GM18498 (cell line): ENCODE results near the gene HKDC1.
"Not testable (repeated sequence)": the region's sequence is repeated elsewhere in the genome, so short reads cannot be mapped to it uniquely, and the experiment has no call there.

Experiments
- ATAC-seq: cut with Tn5 transposase; IDR thresholded peaks from one replicate; pipeline ENCODE4 v1.9.1; 2021; ENCODE audit warnings: mild to moderate bottlenecking, moderate library complexity; ENCODE audit not compliant: unreplicated experiment

The HKDC1 gene

GRCh38 chr10:69220041-69220451 is at the start of gene HKDC1:
HKDC1 (plus strand) TSS chr10:69220332; CDS start chr10:69220436, 104 bp downstream.
- ATAC-seq, result no peak

- peak; percentile 45 for ATAC-seq
These were observed 47.7 kb upstream of the HKDC1 start for GRCh38 chr10:69172241-69172982.

- not testable (repeated sequence) for ATAC-seq
These were observed 44.8 kb upstream of the HKDC1 start for GRCh38 chr10:69175326-69175725.

GRCh38 chr10:69176823-69177222 is 43.3 kb upstream of the HKDC1 start:
- ATAC-seq, result no peak

GRCh38 chr10:69179089-69179742 is 40.9 kb upstream of the HKDC1 start:
- peak; percentile 26 for ATAC-seq

- peak; percentile 86 for ATAC-seq
These were observed 40.2 kb upstream of the HKDC1 start, which contains the start of gene SUPV3L1 for GRCh38 chr10:69179743-69180524. SUPV3L1 (plus strand) TSS chr10:69180234; CDS start chr10:69180292, 58 bp downstream.

- no peak for ATAC-seq
These were observed 39.5 kb upstream of the HKDC1 start for GRCh38 chr10:69180525-69181204.

DNA sequence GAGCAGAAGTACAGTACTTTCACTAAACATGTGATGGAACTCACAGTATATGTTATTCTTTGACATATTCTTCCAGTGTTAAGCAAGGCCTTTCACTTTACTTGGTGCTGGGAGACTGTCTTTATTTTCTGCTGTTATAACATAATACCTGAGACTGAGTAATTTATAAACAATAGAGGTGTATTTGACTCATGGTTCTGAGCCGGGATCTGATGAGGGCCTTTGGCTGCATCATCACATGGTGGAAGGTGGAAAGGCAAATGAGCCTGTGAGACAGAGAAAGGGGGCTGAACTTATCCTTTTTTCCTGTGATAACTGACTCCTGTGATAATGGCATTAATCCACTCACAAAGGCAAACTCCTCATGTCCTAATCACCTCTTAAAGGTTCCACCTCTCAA is 38.7 kb upstream of the HKDC1 start:
- ATAC-seq, result no peak

- ATAC-seq, result no peak
These were observed 38.1 kb upstream of the HKDC1 start for GRCh38 chr10:69182005-69182404.

DNA sequence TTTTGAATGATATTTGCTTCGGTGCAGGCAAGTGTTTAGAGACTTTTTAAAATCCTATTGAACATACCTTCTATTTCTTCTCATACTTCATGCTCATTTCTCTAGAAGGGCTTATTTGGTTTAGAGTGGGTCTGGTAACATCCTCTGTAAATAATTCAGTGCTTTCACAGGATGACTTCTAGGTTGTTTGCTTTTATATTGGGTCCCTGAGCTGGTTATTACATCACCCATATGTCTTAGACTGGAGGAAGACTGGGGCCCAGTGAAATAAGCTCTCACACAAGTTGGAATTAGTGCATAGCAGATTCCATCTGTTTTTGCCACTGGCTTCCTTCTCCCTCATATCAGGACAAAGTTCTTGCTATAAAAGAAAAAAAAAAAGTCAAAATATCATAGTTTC is 33.6 kb upstream of the HKDC1 start:
- ATAC-seq, result no peak

DNA sequence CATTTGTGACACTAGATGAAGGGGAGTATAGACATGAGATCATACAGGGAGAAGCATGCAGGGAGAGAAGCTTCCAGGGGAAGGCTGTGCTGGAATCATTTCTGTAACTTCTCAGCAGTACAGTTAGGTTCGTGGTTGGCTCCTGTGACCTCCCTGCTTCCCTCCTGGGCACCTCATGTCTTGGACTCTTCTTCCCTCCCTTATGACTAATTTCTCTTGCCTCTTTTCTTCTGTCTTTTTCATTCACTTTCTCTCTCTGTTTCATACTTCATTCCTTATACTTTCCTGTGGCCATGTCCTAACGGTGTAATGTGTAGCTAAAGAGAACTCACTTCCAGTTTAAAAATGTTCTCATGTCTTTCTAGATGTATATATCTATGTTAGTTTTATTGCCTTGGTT is 19.1 kb upstream of the HKDC1 start:
- ATAC-seq, result no peak

- no peak for ATAC-seq
These were observed 17.8 kb upstream of the HKDC1 start for GRCh38 chr10:69202332-69202731.

DNA sequence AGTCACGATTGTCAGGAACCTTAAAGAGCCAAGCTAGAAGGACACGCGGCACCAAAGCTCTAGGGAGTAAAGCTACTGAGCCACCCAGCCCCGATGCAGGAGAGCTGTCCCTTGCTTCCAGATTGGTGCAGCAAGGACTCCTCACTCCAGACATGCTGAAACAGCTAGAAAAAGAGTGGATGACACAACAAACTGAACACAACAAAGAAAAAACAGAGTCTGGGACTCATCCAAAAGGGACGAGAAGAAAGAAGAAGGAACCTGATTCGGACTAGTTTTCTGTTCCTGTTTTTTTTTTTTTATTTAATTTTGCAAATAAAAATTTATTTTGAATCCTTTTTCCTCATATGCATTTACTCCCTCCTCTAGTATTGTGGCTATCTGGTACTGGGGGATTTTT is 11.4 kb upstream of the HKDC1 start:
- no peak for ATAC-seq

DNA sequence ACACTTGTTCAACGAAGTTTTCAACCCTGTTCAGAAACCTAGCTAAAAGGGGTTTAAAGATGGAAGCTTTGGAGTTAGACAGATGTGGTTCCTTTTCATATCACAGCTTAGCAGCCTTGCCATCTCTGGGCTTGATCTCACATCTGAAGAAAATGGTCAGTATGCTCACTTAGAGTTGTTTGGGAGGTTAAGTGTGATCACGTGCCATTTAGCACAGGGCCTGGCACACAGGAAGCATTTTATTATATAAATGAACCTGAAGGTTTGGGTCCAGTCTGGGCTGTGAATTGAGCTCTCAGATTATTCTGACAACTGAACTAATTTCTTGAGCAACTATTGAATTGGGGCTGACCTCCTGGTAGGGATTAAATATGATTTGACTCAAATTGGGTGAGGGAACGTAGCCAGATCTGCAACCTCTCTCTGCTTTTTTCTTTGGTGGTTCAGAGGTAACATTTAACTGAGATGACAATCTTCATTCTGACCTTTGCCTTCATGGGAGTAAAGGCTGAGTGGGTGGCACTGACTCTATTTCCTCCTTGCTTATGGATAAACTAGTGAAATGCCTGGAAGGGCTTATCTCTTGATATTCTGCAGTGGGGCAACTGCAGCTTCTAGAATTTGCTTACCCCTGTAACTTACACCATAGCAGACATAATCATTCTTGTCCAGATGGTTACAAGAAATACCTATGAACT is 10.2 kb upstream of the HKDC1 start:
- no peak for ATAC-seq

DNA sequence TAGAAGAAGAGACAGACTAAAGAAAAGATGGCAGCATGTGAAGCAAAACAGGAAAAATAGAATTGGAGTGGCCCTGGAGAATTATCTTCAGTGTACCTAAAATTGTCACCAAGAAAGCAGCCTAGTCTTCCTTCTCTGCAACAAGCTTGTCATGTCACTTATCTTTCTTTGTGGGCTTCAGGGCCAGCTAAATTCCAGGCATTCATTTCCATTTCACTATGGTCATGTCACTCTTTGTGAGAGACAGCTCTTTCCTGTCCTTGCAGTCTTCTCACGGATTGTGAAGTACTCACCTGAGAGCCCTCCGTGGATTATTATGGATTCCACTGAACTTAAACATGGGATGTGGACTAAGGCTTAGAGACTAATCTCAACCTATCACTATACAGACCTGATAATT is 9.0 kb upstream of the HKDC1 start:
- ATAC-seq, result no peak

DNA sequence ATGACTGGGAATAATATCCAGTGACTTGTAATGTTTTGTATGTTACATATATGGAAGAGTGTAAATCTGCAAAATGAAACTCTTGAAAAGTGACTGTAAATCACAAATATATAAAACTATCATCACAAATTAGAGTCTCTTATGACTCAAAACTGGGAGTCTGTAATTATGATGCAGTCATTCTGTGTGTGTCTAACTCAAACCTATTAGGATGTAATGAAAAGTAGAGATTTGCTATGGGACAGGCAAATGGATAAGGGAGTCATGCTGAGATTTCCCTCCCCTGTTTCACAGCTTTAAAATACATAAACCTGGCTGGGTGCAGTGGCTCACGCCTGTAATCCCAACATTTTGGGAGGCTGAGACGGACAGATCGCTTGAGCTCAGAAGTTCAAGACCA is 8.6 kb upstream of the HKDC1 start:
- no peak for ATAC-seq

- ATAC-seq, result no peak
These were observed 6.4 kb upstream of the HKDC1 start for GRCh38 chr10:69213591-69214311.

- no peak for ATAC-seq
These were observed 5.4 kb upstream of the HKDC1 start for GRCh38 chr10:69214666-69215131.

DNA sequence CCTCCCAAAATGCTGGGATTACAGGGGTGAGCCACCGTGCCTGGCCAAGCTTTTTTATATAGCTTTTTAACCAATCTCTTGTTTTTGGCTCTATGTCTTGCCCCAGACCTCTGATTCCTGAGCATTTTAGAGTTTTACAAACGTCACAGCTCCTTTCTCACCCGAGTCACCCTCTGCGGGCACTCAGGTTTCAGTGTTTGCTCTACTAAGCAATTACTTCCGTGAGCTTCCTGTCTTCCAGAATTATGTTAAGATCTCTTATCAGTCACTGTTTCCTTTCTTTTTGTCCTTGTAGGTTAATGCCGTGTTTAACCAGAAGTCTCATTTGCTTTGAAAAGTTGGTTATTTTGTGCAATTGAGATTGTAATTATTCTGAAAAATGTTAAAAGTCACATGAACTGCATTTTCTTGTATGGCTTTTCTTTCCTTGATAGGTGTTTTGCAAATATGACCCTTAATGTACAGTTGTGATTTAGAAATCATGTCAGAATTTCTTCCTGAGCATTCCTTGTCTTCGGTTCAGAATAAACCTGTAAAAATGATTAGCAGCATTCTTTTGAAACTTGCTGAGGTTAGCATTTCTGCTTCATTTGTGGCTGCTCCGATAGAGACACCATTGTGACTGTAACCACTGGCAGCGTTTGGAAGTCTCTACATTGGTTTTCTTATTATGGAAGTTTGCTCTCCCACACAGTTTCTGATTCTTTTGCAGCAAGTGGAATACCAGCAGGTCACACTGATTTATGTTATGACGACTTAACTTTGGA is 4.5 kb upstream of the HKDC1 start:
- ATAC-seq, result no peak
